GM15510 (cell line): ENCODE data around the gene RRAS.

Experiments used
- POLR2A ChIP-seq: IDR thresholded peaks from 3 replicates; pipeline ENCODE4 v1.6.1; 2011; ENCODE audit warnings: borderline replicate concordance; ENCODE audit not compliant: insufficient read length; ENCODE audit errors: extremely low read depth

RRAS gene

DNA sequence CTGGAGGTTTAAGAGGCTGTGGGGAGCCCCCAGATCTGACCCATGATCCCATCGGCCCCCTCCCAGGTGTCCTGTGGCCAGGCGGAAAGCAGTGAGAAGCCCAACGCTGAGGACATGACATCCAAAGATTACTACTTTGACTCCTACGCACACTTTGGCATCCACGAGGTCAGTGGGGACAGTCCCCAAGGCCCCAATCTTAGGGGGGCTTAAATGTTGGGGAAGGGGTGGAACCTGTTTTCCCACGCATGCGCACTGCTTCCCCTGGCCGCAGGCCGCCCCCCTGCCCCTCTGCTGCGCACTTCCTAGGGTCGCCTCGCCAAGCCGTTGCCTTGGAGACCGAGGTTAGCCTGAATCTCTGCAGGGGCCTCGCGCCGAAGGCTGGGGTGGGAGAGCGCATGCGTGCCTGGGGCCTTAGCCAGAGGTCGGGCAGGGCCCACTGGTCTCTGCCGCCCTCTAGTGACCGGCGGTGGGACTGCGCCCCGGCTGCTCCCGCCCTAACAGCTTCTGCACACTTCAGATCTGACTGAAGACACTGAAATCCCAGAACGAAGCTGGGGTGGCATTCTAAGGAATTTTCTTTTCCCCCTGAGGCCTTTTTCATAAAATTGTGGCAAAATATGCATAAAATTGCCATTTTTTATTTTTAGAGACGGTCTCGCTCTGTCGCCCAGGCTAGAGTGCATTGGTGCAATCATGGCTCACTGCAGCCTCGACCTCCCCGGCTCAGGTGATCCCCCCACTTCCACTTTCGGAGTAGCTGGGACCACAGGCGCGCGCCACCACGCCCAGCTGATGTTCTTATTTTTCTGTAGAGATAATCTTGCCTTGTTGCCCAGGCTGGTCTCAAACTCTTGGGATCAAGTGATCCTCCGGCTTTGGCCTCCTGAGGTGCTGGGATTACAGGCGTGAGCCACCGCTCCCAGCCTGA, 40.7 kb upstream of the RRAS start:
- no peak for TF ChIP-seq POLR2A

DNA sequence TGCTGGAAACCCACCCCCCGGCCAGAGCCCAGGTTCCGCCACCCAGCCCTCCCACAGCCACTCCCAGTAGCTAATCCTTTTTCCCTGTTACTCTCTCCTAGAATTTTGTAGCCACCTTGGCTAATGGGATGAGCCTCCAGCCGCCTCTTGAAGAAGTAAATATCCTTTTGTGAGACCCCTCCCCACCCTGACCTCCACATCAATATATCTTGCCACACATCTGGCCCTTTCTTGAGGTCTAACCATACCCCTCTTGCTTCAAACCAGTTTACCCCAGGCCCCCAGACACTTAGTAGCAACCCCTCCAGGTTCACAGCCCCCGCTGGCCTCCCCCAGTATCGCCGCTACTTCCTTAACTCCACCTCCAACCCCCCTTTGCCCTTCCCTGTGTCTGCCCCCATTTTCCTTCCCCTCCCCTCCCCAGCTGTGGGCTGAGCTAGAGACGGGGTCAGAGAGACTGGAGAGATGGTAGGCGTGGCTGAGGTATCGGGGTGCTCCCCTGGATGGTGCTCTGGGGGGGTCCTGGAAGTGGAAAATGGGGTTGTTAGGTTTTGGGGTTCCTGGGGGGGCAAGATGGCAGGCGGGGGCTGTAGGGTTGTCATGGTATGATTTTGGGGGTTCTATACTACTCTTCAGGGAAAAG, 39.9 kb upstream of the RRAS start:
- no peak for TF ChIP-seq POLR2A

DNA sequence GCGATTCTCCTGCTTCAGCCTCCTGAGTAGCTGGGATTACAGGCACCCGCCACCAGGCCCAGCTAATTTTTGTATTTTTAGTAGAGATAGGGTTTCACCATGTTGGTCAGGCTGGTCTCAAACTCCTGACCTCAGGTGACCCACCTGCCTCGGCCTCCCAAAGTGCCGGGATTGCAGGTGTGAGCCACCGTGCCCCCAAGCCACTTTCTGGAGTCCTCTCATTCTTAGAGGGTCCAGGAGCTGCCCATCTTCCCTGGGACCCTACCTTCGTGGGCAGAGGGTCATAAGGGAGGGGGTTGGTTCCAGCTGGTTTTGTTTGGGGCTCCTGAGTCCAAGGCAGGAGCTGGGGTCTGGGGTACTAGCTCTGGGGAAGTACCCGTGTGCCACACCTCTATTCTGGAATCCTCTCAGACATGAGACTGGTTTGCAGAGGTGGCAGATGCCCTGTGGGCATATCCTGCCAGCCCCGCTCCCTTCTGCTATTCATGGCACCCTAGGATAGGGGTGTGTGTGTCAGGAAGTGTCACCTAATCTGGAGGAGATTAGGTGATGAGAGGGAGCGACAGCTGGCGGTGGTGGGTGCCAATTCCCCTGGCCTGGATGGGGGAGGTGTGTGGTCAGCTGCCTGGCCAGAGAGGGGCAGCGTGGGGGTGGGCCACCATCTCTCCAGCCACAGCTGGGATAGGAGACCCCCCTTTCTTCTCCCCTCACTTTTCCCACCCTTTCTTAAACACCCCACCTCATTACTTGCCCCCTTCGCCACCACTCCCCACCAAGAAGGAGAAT, 39.2 kb upstream of the RRAS start:
- TF ChIP-seq POLR2A: no peak

DNA sequence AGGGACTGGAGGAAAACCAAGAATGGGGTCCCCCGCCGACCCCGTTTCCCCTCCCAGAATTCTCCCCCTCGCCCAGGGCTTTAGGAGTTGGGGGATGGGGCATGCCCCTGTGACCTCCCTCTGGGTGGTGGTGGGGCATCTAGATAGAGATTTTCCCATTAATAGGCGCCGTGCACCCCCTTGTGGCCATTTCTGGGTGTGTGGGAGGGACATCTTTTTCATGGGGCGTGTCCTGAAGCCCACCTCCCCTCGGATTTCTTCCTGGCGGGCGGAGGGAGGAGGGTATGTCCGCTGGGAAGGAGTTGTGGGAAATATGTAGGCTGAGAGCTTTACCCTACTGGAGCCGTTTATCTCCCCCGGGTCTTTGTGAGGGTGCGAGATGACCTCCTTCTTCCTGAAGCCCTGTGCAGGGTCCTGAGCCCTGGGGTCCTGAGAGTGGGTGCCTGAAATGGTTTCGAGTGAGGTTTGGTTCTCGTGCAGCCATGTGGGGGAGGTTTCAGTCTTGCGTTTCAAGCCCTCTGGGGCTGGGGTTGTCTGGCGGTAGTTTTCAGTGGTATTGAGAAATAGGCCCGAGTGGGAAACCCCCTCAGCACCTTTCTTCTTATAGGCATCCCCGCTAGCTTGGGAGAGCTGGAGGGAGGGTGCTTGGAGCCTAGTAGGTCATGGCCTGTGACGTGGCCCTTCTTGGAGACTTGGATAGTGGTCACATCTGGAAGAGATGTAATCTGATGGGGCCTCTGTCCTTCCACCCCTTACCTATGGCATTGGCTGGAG, 38.1 kb upstream of the RRAS start:
- no peak for TF ChIP-seq POLR2A

DNA sequence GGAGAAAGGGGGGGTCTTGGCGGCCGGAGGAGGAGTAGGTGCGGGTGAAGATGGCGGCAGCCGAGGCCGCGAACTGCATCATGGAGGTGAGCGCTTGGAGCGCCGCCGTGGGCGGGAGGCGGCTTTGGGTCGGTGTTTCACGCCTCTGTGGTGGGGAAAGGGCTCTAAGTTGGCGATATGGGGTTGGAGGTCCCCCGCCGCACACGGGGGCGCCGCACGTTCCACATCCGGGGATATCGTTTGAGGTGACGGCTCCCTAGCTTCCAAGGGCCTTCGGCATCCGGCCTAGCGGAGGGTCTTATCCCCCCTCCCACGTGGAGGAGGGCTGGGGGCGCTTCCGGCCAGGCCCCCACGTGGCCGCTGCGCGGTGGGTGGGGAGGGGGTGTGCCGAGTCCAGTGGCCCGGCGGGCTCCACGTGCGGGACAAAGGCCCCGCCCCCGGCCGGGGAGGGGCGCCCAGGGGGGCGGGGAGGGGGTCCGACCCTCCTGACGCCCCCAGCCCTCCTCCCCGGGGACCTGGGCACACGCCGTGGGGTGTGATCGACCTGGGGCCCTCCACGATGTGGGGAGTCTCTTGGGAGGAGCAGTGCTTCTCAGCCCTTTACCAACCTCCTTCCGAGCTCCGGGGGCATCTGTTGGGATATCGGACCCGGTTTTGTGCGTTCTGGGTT, 37.4 kb upstream of the RRAS start, which contains the start of gene PRMT1:
PRMT1 (plus strand) TSS at position 41 of the 670 bp plus-strand sequence; CDS start at position 51, 10 bp downstream.
- TF ChIP-seq POLR2A: peak; percentile 84

DNA sequence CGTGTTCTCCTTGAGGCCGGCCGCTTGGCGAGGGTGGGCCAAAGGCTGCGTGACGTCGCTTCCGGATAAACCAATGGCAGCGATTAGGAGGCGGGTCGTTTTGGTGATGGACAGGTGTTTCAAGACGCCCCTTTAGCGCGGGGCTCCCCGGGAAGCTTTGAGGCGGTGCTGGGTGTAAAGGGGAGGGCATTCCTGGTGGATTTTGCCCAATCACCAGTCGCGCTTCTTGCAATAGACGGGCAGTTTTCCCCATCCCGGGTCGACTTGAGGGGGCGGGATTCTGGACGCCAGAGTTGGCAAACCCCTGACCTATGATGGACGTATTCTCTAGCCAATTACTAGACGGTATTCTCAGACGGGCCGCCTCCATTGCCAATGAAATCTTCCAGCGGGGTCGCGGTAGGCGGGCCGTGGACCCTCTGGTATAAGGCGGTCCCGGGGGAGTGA, 36.9 kb upstream of the RRAS start:
- no peak for TF ChIP-seq POLR2A

DNA sequence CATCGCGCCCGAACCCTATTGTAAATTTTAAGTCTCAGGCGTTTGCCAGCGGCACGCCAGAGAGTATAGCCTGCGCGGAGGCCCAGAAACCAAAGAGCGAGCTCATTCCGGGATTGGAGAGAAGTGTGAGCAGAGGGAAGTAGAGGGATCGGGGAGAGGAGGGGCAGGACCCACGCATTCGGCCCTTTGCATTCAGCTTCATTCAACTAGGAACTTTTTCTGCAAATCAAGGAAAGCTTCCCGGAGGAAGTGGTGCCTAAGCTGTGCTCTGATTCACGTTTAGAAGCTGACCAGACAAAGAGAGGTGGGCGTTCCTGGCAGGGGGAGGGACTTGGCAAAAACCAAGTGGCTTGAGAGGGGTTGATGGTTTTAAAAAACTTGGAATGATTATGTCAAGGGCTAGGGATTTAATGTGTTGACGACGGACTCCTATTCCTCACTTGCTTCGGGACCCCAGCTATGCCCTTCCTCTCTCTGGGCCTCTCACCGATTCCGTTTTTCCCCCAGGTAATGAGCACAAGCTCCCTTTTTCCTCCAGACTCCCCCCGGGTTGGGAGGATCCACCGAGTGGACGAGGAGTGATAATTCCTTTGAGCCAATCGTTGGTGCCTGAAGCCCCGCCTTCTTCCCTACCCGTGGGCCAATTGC, 36.3 kb upstream of the RRAS start:
- peak; percentile 92 for TF ChIP-seq POLR2A

DNA sequence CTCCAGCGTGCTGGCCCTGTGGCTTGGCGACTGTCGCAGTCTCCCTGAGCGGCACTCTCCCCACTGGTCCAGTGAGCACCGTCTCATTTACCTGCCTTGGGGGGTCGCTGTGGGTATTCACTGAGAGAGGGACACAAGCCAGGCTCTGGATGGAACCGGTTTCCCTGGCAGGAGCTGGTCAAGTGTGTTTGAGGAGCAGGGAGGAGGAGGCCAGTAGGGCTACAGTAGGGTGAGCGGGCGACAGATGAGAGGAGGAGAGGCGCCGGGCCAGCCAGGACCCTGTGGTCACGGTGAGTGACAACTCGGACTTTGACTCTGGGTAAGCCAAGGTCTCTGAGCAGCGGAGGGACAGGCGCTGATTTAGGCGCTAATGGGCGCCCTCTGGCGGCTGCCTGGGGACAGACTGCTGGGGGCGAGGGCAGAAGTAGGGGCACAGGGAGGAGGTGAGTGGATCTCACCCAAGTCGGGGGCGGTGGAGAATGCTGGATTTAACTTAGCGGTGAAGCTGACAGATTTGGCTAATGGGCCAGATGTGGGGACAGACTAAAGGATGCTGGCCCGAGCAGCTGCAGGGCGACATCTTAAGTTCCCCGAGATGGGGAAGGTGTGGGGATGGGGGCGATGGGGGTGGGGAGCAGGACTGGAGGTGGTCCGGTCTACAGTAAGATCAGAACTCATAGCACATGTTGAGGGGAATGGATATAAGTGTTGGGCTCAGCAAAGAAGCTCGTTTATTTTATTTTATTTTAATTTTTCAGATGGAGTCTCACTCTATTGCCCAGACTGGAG, 32.4 kb upstream of the RRAS start:
- TF ChIP-seq POLR2A: no peak

DNA sequence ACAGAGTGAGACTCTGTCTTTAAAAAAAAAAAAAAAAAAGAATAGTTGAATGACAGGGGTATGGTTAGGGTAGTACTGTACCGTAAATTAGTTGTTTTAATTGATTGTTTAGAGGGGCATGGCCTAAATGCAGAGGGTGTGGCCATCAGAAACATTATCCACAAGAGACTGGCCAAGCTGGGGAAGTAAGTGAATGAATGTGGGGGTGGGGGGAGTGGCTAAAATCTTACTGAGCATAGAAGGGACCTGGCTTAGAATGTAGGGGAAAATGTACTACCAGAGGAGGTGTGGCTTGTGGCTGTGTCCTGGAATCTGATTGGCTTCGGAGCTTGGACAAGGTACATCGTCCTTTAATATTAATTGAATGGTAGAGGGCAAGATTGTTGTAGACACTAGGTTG, 29.6 kb upstream of the RRAS start:
- no peak for TF ChIP-seq POLR2A

DNA sequence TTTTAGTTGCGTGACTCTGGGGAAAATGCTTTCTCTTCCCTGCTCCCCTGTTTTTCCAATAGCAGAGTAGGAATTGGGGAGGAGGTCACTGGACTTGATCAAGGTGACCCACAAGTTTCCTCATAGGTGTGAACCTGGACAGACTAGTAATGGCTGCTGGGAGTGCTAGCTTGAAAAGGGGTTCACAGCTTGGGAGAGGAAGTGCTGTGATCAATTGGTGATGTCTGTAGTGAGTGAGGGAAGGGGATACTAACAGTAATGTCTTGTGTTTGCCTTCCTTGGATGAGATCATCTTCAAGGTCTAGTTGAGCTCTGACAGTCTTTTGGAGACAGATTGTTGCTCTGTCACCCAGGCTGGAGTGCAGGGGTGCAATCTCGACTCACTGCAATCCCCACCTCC, 27.5 kb upstream of the RRAS start:
- no peak for TF ChIP-seq POLR2A

DNA sequence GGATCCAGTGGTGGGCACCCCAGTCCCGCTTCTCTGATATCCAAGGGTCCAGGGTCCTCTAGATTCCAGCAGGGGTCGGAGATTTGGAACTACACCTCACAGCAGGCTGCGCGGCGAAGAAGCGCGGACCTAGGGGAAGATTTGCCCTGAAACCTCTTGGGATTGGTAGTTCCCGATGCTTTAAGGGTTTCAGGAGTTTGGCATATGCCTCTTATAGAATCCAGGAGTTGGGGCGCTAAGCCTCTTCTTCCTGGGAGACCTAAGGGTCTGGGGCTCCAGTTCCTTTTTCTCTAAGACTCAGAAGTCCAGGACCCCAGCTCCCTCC, 26.1 kb upstream of the RRAS start:
- no peak for TF ChIP-seq POLR2A

DNA sequence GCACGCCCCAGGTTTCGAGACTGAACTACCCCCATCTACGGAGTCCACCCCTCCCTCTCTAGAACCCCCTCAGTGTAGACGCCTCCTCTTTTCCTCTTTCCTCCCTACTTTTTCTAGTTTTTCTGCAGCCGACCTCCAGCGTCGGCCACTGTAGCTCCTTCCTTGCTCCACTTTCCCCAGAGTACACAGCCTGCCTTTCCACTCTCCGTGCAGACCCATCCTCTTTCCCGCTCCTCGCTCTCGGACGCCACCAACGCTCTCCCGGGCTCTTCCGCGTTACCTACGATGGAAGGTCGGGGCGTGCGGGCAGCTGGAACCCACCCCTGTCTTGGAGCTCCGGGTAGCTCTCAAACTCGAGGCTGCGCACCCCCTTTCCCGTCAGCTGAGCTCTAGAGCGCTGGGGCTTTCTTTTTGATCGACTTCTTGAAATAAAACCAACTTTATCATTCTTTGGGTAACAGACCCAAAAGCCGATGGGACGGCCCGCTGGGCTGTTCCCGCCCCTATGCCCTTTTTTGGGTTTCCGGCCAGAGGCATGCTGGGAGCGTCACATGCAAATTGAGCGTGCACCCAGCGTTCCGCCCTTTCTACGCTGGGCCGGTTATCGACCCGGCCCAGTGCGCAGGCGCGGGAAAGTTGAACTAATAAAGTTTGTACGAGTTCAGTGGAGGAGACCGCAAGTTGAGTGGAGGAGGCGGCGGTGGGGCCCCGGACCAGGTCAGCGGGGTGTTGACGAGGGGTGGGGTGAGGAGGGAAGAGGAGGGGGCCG, 25.6 kb upstream of the RRAS start, which contains the start of the genes BCL2L12 and IRF3:
BCL2L12 (plus strand) TSS at position 583 of the 769 bp plus-strand sequence. CDS start 760 bp downstream, outside the sequence.
IRF3 (minus strand) TSS at position 507 of the 769 bp plus-strand sequence. CDS start 1,019 bp downstream, outside the sequence.
- TF ChIP-seq POLR2A: no peak
